Neural progenitor cell (in vitro differentiated cells): ENCODE data around the gene DOHH. TPM values are rescaled to one million over a fixed set of nuclear protein-coding genes. Genes with fewer than 3 reads are reported as not detected.
A peak's percentile ranks its signal among the peaks of the same experiment; 100 is the strongest.

Source experiments
- DNase-seq: peaks from one replicate; pipeline ENCODE4 v3.0.0-alpha.2; 2016; ENCODE audit warnings: low spot score
- H2AFZ ChIP-seq: fragments of 200-600 bp; sonication (generic); replicated peaks from 2 replicates; pipeline ENCODE4 v1.6.1; 2016; ENCODE audit warnings: antibody characterized with exemption
- H3F3A ChIP-seq: fragments of 200-600 bp; sonication (generic); 2 replicates; pipeline ENCODE4 v1.6.1; 2016; ENCODE audit warnings: antibody characterized with exemption, low read depth
- H3K27ac ChIP-seq: fragments of 200-600 bp; sonication (generic); 2 replicates; pipeline ENCODE4 v1.5.1; 2016; ENCODE audit warnings: mild to moderate bottlenecking
- H3K27me3 ChIP-seq: fragments of 200-600 bp; sonication (generic); 2 replicates; pipeline ENCODE4 v1.6.1; 2016; ENCODE audit warnings: mild to moderate bottlenecking, moderate library complexity
- H3K36me3 ChIP-seq: fragments of 200-600 bp; sonication (generic); 2 replicates; pipeline ENCODE4 v1.5.1; 2016
- H3K4me1 ChIP-seq: fragments of 200-600 bp; sonication (generic); 2 replicates; pipeline ENCODE4 v1.6.1; 2016; ENCODE audit warnings: mixed run types
- H3K4me2 ChIP-seq: fragments of 200-600 bp; sonication (generic); 2 replicates; pipeline ENCODE4 v1.6.1; 2016
- H3K4me3 ChIP-seq: fragments of 200-600 bp; sonication (generic); 2 replicates; pipeline ENCODE4 v1.5.1; 2016
- H3K79me2 ChIP-seq: fragments of 200-600 bp; sonication (generic); 2 replicates; pipeline ENCODE4 v1.6.1; 2016; ENCODE audit warnings: low read depth
- H3K9ac ChIP-seq: fragments of 200-600 bp; sonication (generic); 2 replicates; pipeline ENCODE4 v1.6.1; 2016
- H3K9me3 ChIP-seq: fragments of 200-600 bp; sonication (generic); 2 replicates; pipeline ENCODE4 v1.5.1; 2016; ENCODE audit warnings: low read depth
- H4K20me1 ChIP-seq: fragments of 200-600 bp; sonication (generic); 2 replicates; pipeline ENCODE4 v1.6.1; 2016; ENCODE audit warnings: low read depth
- H3K27ac Mint-ChIP-seq: 3 replicates; pipeline ENCODE4 v1.8.0; 2021; ENCODE audit warnings: mixed read lengths
- H3K27me3 Mint-ChIP-seq: 2 replicates; pipeline ENCODE4 v1.8.0; 2022; ENCODE audit warnings: low read depth, mild to moderate bottlenecking, inconsistent platforms, moderate library complexity, mixed read lengths; ENCODE audit not compliant: insufficient read depth
- H3K36me3 Mint-ChIP-seq: 3 replicates; pipeline ENCODE4 v1.8.0; 2021; ENCODE audit warnings: mixed read lengths
- H3K4me1 Mint-ChIP-seq: 3 replicates; pipeline ENCODE4 v1.8.0; 2021; ENCODE audit warnings: mixed read lengths
- H3K4me3 Mint-ChIP-seq: 3 replicates; pipeline ENCODE4 v1.8.0; 2021; ENCODE audit warnings: mild to moderate bottlenecking, moderate library complexity, mixed read lengths
- H3K9me3 Mint-ChIP-seq: 3 replicates; pipeline ENCODE4 v1.8.0; 2020; ENCODE audit warnings: mixed read lengths
- EZH2 ChIP-seq: fragments of 200-600 bp; sonication (generic); IDR thresholded peaks from 2 replicates; pipeline ENCODE4 v1.6.1; 2017; ENCODE audit warnings: antibody characterized with exemption, mild to moderate bottlenecking, moderate library complexity
- EZH2phosphoT487 ChIP-seq: fragments of 200-600 bp; sonication (generic); IDR thresholded peaks from 2 replicates; pipeline ENCODE4 v1.6.1; 2017; ENCODE audit warnings: antibody characterized with exemption
- total RNA-seq: library from RNA; depleted of rRNA; stranded (reverse); fragments of >200 nt; gene quantifications from 2 replicates; pipeline ENCODE4 v1.2.3, GENCODE V29; 2015; ENCODE audit warnings: low replicate concordance
- TF ChIP-seq, protein P1 (sequence below): fragments of 200-600 bp; sonication (generic); IDR thresholded peaks from 2 replicates; pipeline ENCODE4 v1.5.1; 2017; ENCODE audit warnings: antibody characterized with exemption, mild to moderate bottlenecking

Gene DOHH
- total RNA-seq = 0.69 and 12.1 TPM in 2 replicates

GRCh38 chr19:3500429-3501101 is at the start of gene DOHH:
DOHH (minus strand) TSS chr19:3500674; CDS start chr19:3496814, 3,860 bp downstream.
- peaks cover 5% of the 10 kb centered on the region for H3K36me3 Mint-ChIP-seq
- no peaks in the 10 kb centered on the region for H3K27me3 ChIP-seq
- peaks cover 10% of the 10 kb centered on the region for H3K4me1 ChIP-seq
- H3K27ac ChIP-seq = peak within 1 kb of the TSS; percentile 98
- H4K20me1 ChIP-seq = no peaks in the 10 kb centered on the region
- H3K4me3 Mint-ChIP-seq = peak within 1 kb of the TSS; percentile 93
- H3K27ac Mint-ChIP-seq = peak within 1 kb of the TSS; percentile 92
- H3K4me3 ChIP-seq = peak within 1 kb of the TSS; percentile 83
- H3K4me1 Mint-ChIP-seq = peaks cover 23% of the 10 kb centered on the region
- peak within 1 kb of the TSS; percentile 85 for H3K4me2 ChIP-seq
- H3K36me3 ChIP-seq = no peaks in the 10 kb centered on the region
- no peaks in the 10 kb centered on the region for H3K9me3 ChIP-seq
- DNase-seq = peak; percentile 96
- H2AFZ ChIP-seq = peak within 1 kb of the TSS; percentile 99
- H3F3A ChIP-seq = peaks cover 5% of the 10 kb centered on the region
- peaks cover 2% of the 10 kb centered on the region for H3K27me3 Mint-ChIP-seq
- H3K79me2 ChIP-seq = peaks cover 27% of the 10 kb centered on the region
- H3K9ac ChIP-seq = peak within 1 kb of the TSS; percentile 98
- H3K9me3 Mint-ChIP-seq = no peaks in the 10 kb centered on the region
- TF ChIP-seq EZH2 (no peak), EZH2phosphoT487 (no peak)
- TF ChIP-seq, protein P1, sequence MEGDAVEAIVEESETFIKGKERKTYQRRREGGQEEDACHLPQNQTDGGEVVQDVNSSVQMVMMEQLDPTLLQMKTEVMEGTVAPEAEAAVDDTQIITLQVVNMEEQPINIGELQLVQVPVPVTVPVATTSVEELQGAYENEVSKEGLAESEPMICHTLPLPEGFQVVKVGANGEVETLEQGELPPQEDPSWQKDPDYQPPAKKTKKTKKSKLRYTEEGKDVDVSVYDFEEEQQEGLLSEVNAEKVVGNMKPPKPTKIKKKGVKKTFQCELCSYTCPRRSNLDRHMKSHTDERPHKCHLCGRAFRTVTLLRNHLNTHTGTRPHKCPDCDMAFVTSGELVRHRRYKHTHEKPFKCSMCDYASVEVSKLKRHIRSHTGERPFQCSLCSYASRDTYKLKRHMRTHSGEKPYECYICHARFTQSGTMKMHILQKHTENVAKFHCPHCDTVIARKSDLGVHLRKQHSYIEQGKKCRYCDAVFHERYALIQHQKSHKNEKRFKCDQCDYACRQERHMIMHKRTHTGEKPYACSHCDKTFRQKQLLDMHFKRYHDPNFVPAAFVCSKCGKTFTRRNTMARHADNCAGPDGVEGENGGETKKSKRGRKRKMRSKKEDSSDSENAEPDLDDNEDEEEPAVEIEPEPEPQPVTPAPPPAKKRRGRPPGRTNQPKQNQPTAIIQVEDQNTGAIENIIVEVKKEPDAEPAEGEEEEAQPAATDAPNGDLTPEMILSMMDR = no peak

DNA sequence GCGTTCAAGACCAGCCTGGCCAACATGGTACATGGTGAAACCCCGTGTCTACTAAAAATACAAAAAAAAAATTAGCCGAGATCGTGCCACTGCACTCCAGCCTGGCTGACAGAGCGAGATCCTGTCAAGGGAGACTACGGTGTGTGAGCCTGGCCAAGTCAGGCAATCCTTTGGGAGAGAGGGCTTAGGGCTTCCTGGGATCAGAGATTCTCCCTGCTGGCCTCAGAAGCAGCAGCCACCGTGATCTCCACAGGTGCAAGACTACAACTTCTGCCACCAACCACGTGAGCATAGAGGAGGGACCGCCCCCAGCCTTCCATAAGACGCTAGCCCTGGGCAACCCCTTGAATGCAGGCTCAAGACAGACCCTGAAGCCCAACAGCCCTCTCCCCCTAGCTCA is 49.3 kb upstream of the DOHH start:
- Histone ChIP-seq H3K4me1 (no peaks in the 10 kb centered on the region), H2AFZ (no peak overlapping the region), H3K36me3 (no peaks in the 10 kb centered on the region), H3K27me3 (no peaks in the 10 kb centered on the region), H3F3A (peaks cover 5% of the 10 kb centered on the region), H4K20me1 (peaks cover 33% of the 10 kb centered on the region), H3K4me2 (no peak overlapping the region), H3K9me3 (no peaks in the 10 kb centered on the region), H3K79me2 (no peaks in the 10 kb centered on the region), H3K27ac (no peak overlapping the region), H3K9ac (no peak overlapping the region), H3K4me3 (no peak overlapping the region)
- peaks cover 2% of the 10 kb centered on the region for H3K4me1 Mint-ChIP-seq
- no peaks in the 10 kb centered on the region for H3K36me3 Mint-ChIP-seq
- no peak for TF ChIP-seq EZH2
- no peak for TF ChIP-seq EZH2phosphoT487
- TF ChIP-seq, protein P1 = no peak
- H3K4me3 Mint-ChIP-seq = no peak overlapping the region
- peaks cover 10% of the 10 kb centered on the region for H3K27me3 Mint-ChIP-seq
- H3K9me3 Mint-ChIP-seq = no peaks in the 10 kb centered on the region
- DNase-seq = no peak
- no peak overlapping the region for H3K27ac Mint-ChIP-seq

GRCh38 chr19:3548606-3549005 is 48.1 kb upstream of the DOHH start:
- H3K36me3 Mint-ChIP-seq = no peaks in the 10 kb centered on the region
- H3K9me3 Mint-ChIP-seq = no peaks in the 10 kb centered on the region
- Histone ChIP-seq H3K9ac (no peak overlapping the region), H3K36me3 (no peaks in the 10 kb centered on the region), H3K27ac (no peak overlapping the region), H3F3A (peaks cover 5% of the 10 kb centered on the region), H3K4me1 (no peaks in the 10 kb centered on the region), H4K20me1 (peaks cover 35% of the 10 kb centered on the region), H3K4me2 (no peak overlapping the region), H3K9me3 (no peaks in the 10 kb centered on the region), H3K27me3 (no peaks in the 10 kb centered on the region), H3K79me2 (no peaks in the 10 kb centered on the region), H3K4me3 (no peak overlapping the region), H2AFZ (no peak overlapping the region)
- H3K4me3 Mint-ChIP-seq = no peak overlapping the region
- peaks cover 10% of the 10 kb centered on the region for H3K27me3 Mint-ChIP-seq
- TF ChIP-seq, protein P1 = no peak
- TF ChIP-seq EZH2phosphoT487 (no peak), EZH2 (no peak)
- DNase-seq = no peak
- H3K27ac Mint-ChIP-seq = no peak overlapping the region
- no peaks in the 10 kb centered on the region for H3K4me1 Mint-ChIP-seq
